Activated T-helper 2 cell treated with anti-CD3 and anti-CD28 coated beads, Interferon-gamma antibody, Interleukin-2, Interleukin-4, amounts not matched to agents 10 μg/mL and 5 μg/mL and 100 μg/mL, durations not matched to agents 14 hours and 24 hours and 36 hours (primary cell): Measurements from ENCODE around the gene CPNE1. TPM values are rescaled to one million over a fixed set of nuclear protein-coding genes. Genes with fewer than 3 reads are reported as not detected.

Source experiments
- total RNA-seq: library from RNA; stranded (reverse); gene quantifications from 2 replicates; pipeline ENCODE4 v1.2.3, GENCODE V29; 2022

The CPNE1 gene
- total RNA-seq, 1 donor from 2014 or later, result 347 TPM

Other genes starting within 250 kb of the CPNE1 start
- not detected in 2 replicates for gene GDF5, start 226.7 kb downstream of the CPNE1 start, total RNA-seq
- 51.0 and 54.6 TPM in 2 replicates for gene CEP250, start 209.3 kb downstream of the CPNE1 start, total RNA-seq
- not detected in 2 replicates for gene C20orf173, start 135.2 kb downstream of the CPNE1 start, total RNA-seq
- gene ERGIC3, start 122.8 kb downstream of the CPNE1 start, total RNA-seq, result 141 and 143 TPM in 2 replicates
- gene SPAG4, start 49.1 kb downstream of the CPNE1 start, total RNA-seq, result 6.9 and 11.8 TPM in 2 replicates
- 147 and 148 TPM in 2 replicates for gene RBM12, start within 50 bp of the CPNE1 start, total RNA-seq
- 39.1 and 39.8 TPM in 2 replicates for gene NFS1, start 34.5 kb upstream of the CPNE1 start, total RNA-seq
- gene ROMO1, start 34.5 kb upstream of the CPNE1 start, total RNA-seq, result 93.0 and 98.4 TPM in 2 replicates
- 358 and 360 TPM in 2 replicates for gene RBM39, start 77.4 kb upstream of the CPNE1 start, total RNA-seq
- gene PHF20, start 107.1 kb upstream of the CPNE1 start, total RNA-seq, result 55.1 and 64.3 TPM in 2 replicates